22Rv1 (cell line): ENCODE results near the gene CRADD.

Experiments used
- ZFX ChIP-seq: fragments of 450-650 bp; IDR thresholded peaks from 2 replicates; pipeline ENCODE4 v1.6.1; 2017; ENCODE audit warnings: antibody characterized with exemption, borderline replicate concordance
- TF ChIP-seq, protein P1 (sequence below): fragments of 450-650 bp; IDR thresholded peaks from 2 replicates; pipeline ENCODE4 v1.5.1; 2017; ENCODE audit warnings: mild to moderate bottlenecking

DNA sequence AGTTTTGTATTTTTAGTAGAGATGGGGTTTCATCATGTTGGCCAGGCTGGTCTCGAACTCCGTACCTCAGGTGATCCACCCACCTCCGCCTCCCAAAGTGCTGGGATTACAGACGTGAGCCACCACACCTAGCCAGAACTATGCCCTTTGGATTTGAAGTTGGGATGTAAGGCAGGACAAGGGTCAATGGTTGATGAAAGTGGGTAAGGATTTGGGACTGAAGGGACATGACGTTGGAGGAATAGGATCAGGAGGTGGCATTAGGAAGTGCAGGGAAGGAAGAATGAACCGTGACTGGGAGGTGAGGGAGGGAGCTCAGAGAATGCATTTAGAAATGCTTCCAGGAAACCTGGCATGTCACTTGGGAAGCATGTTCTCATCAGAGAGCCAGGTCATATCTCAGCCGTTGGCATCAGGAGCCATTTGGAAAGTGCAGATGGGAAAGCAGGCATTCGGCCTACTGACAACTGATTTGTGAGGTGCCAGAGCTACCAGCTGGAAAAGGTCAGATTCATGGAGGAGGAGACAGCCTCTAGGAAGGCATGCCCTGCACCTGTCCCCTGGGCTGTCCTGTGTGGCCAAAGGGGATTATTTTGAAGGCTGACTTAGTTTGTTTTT lies 2.2 kb downstream of the CRADD start:
- TF ChIP-seq, protein P1, sequence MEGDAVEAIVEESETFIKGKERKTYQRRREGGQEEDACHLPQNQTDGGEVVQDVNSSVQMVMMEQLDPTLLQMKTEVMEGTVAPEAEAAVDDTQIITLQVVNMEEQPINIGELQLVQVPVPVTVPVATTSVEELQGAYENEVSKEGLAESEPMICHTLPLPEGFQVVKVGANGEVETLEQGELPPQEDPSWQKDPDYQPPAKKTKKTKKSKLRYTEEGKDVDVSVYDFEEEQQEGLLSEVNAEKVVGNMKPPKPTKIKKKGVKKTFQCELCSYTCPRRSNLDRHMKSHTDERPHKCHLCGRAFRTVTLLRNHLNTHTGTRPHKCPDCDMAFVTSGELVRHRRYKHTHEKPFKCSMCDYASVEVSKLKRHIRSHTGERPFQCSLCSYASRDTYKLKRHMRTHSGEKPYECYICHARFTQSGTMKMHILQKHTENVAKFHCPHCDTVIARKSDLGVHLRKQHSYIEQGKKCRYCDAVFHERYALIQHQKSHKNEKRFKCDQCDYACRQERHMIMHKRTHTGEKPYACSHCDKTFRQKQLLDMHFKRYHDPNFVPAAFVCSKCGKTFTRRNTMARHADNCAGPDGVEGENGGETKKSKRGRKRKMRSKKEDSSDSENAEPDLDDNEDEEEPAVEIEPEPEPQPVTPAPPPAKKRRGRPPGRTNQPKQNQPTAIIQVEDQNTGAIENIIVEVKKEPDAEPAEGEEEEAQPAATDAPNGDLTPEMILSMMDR: no peak
- no peak for TF ChIP-seq ZFX
